ENCODE data around the gene CNOT10.

Gene CNOT10

GRCh38 chr3:32818970-32819511, 134.1 kb downstream of the CNOT10 start:
- DNase-seq (ENCODE audit: low read depth), result no peak

- DNase-seq (ENCODE audit: low read depth), result no peak
Observed at GRCh38 chr3:32819551-32820348, 134.8 kb downstream of the CNOT10 start.

GRCh38 chr3:32820430-32820829, 135.4 kb downstream of the CNOT10 start:
- no peak for DNase-seq (ENCODE audit: low read depth)

- DNase-seq (ENCODE audit: low read depth), result no peak
Observed at GRCh38 chr3:32820971-32821685, 136.1 kb downstream of the CNOT10 start.

- no peak for DNase-seq (ENCODE audit: low read depth)
Observed at GRCh38 chr3:32821686-32822296, 136.8 kb downstream of the CNOT10 start.

- no peak for DNase-seq (ENCODE audit: low read depth)
Observed at GRCh38 chr3:32822609-32823498, 137.9 kb downstream of the CNOT10 start.
